ENCODE measurements around the gene RABL3. TPM values are rescaled to one million over a fixed set of nuclear protein-coding genes. Genes with fewer than 3 reads are reported as not detected.

RABL3 gene
- total and polyA plus RNA-seq, 2 of the 13 experiments (the other 11 are each of a cell fraction or from before 2014, with no cell fraction given), result 4.8 to 31.9 TPM

- in situ Hi-C loops (cut with HindIII; ENCODE audit: extremely low pct_ligation_motif_present, low pct_unique_long_range_greater_than_20kb), result no loop called here
- CTCF ChIA-PET (ENCODE audit: low intra/inter-chr PET ratio, low total read pairs), result no interaction called here
- ATAC-seq, result no peak
Measured at GRCh38 chr3:120688121-120688520, 54.2 kb downstream of the RABL3 start.

More at GRCh38 chr3:120688121-120688520, 54.2 kb downstream of the RABL3 start:
- Histone ChIP-seq H3K9me3 (ENCODE audit: low read length) (no peaks in the 10 kb centered on the region), H3K79me2 (ENCODE audit: insufficient read depth, low read length) (no peaks in the 10 kb centered on the region), H3K4me2 (ENCODE audit: low read depth, low read length) (no peak overlapping the region), H4K20me1 (ENCODE audit: insufficient read depth, low read length) (no peaks in the 10 kb centered on the region), H3K9ac (ENCODE audit: insufficient read depth, low read depth, low read length) (no peak overlapping the region), H3K27ac (ENCODE audit: extremely low read length, insufficient read depth, low read length) (no peak overlapping the region), H3K27me3 (ENCODE audit: control insufficient read depth in 1 of 2, insufficient read depth in 2 of 2, low read length in 2 of 2) (no peaks in the 10 kb centered on the region), H2AFZ (ENCODE audit: low read length) (no peak overlapping the region), H3K4me1 (ENCODE audit: insufficient read depth, low read length) (peaks cover 41% of the 10 kb centered on the region), H3K4me3 (replicated peaks in 1 of 3; ENCODE audit: insufficient read depth in 1 of 3, low read depth in 2 of 3, low read length in 3 of 3) (no peak overlapping the region), H3K36me3 (replicated peaks in 1 of 2; ENCODE audit: control insufficient read depth in 1 of 2, insufficient read depth in 2 of 2, low read length in 2 of 2) (0 out of 5 replicates have a peak, but pooled peaks cover 0 to 4% of the 10 kb centered on the region in 2 experiments)
- POLR2A ChIA-PET, result no interaction called here
- FAIRE-seq (no peak), DNase-seq (ENCODE audit: low spot score) (no peak)
- no peak for TF ChIP-seq POGK (CRISPR knock-in tag; conservative IDR thresholded peaks at IDR 0.05)
- TF ChIP-seq DR1 (CRISPR knock-in tag; IDR thresholded peaks at IDR 0.05), result no peak
- no peak for TF ChIP-seq ZNF547 (CRISPR knock-in tag; IDR thresholded peaks at IDR 0.05)
- TF ChIP-seq RCOR2 (CRISPR knock-in tag; IDR thresholded peaks at IDR 0.05), result no peak
- no peak for TF ChIP-seq DMAP1 (CRISPR knock-in tag; IDR thresholded peaks at IDR 0.05)
- no peak for TF ChIP-seq POLR2AphosphoS5 (IDR thresholded peaks at IDR 0.05; ENCODE audit: low read depth, low read length)
- TF ChIP-seq PRPF4 (IDR thresholded peaks at IDR 0.05; ENCODE audit: low read depth, low read length, poor library complexity, severe bottlenecking), result no peak
- no peak for TF ChIP-seq AFF4 (CRISPR knock-in tag; IDR thresholded peaks at IDR 0.05)
- no peak for TF ChIP-seq ZNF207 (IDR thresholded peaks at IDR 0.05; ENCODE audit: borderline replicate concordance)
- TF ChIP-seq NR2F6 (IDR thresholded peaks at IDR 0.05), result no peak
- TF ChIP-seq NR2F6 (CRISPR knock-in tag; IDR thresholded peaks at IDR 0.05), result no peak
- TF ChIP-seq ZNF501 (CRISPR knock-in tag; IDR thresholded peaks at IDR 0.05), result no peak
- TF ChIP-seq CBX5 (CRISPR knock-in tag; IDR thresholded peaks at IDR 0.05; ENCODE audit: borderline replicate concordance), result no peak
- intact Hi-C loops (cut with micrococcal nuclease; ENCODE audit: unreplicated experiment), result no loop called here
- BruUV-seq (replicated peaks), result no TSS peak

Measured in HepG2 (cell line).